Activated CD4-positive, CD25-positive, alpha-beta regulatory T cell treated with anti-CD3 and anti-CD28 coated beads, Interleukin-2, amount 50 U/mL, for 24 hours (primary cell): ENCODE results near the gene DEGS2.

Experiments
- ATAC-seq, 2 donors: fragments of 150-1000 bp; cut with Tn5 transposase; one replicate each; pipeline ENCODE4 v1.10.0; 2021; ENCODE audit warnings: mild to moderate bottlenecking in 1 of 2, moderate library complexity in 1 of 2

DEGS2 gene

GRCh38 chr14:100109594-100109955 lies 49.9 kb downstream of the DEGS2 start:
- ATAC-seq = no peak

GRCh38 chr14:100108840-100109593 lies 50.4 kb downstream of the DEGS2 start:
- no peak for ATAC-seq

- ATAC-seq = peak; percentile 71 to 75
Measured at GRCh38 chr14:100108042-100108825, 51.2 kb downstream of the DEGS2 start.

- ATAC-seq = no peak
Measured at GRCh38 chr14:100107236-100107635, 52.2 kb downstream of the DEGS2 start.

- ATAC-seq = peak; percentile 59
Measured at GRCh38 chr14:100106250-100107112, 53.0 kb downstream of the DEGS2 start.

GRCh38 chr14:100105357-100106169 lies 53.9 kb downstream of the DEGS2 start:
- ATAC-seq = no peak

- peak; percentile 6 to 24 for ATAC-seq
Measured at GRCh38 chr14:100104523-100105300, 54.7 kb downstream of the DEGS2 start.

- ATAC-seq = peak in 1 of 2 donors; percentile 3
Measured at GRCh38 chr14:100104006-100104352, 55.5 kb downstream of the DEGS2 start.

- ATAC-seq = peak; percentile 15 to 18
Measured at GRCh38 chr14:100103250-100104005, 56.0 kb downstream of the DEGS2 start.

- ATAC-seq = no peak
Measured at GRCh38 chr14:100102156-100102785, 57.2 kb downstream of the DEGS2 start.

- ATAC-seq = no peak
Measured at GRCh38 chr14:100100032-100100703, 59.3 kb downstream of the DEGS2 start.

- ATAC-seq = no peak
Measured at GRCh38 chr14:100098171-100098570, 61.3 kb downstream of the DEGS2 start.

- no peak for ATAC-seq
Measured at GRCh38 chr14:100096656-100097055, 62.8 kb downstream of the DEGS2 start.
